ENCODE measurements around the gene ZDHHC14. TPM values are rescaled to one million over a fixed set of nuclear protein-coding genes. Genes with fewer than 3 reads are reported as not detected.

The ZDHHC14 gene
- total and polyA plus RNA-seq, 2 of the 8 experiments (the other 6 are each of a cell fraction or from before 2014, with no cell fraction given) = 2.9 to 5.3 TPM

GRCh38 chr6:157562997-157563396, 182.0 kb downstream of the ZDHHC14 start:
- Histone ChIP-seq H3K4ac (replicated peaks; ENCODE audit: insufficient read length, low read depth, low read length) (no peak overlapping the region), H3K79me2 (ENCODE audit: control insufficient read depth in 1 of 2, insufficient read depth in 2 of 2, low read length in 2 of 2) (no peaks in the 10 kb centered on the region), H3K9me3 (ENCODE audit: insufficient read depth in 2 of 2, low read depth in 1 of 2, low read length in 1 of 2) (no peaks in the 10 kb centered on the region), H4K5ac (ENCODE audit: insufficient read length, low read depth, low read length) (no peak overlapping the region), H3K4me3 (ENCODE audit: extremely low read depth in 1 of 4, insufficient read depth in 2 of 4, low read depth in 3 of 4, low read length in 4 of 4) (no peak overlapping the region), H4K20me1 (replicated peaks in 1 of 2; ENCODE audit: control insufficient read depth in 1 of 2, insufficient read depth in 2 of 2, low read length in 2 of 2) (no peaks in the 10 kb centered on the region), H3K56ac (replicated peaks; ENCODE audit: insufficient read length, low read depth, low read length) (no peak overlapping the region), H4K8ac (ENCODE audit: extremely low read depth, insufficient read depth, low read length) (no peak overlapping the region; the same call in 1 of the 2 replicates), H2AK5ac (ENCODE audit: low read depth, low read length) (no peak overlapping the region), H3K27me3 (replicated peaks in 1 of 4; ENCODE audit: control insufficient read depth in 3 of 4, extremely low read depth in 1 of 4, insufficient read depth in 3 of 4, low read length in 3 of 4) (no peaks in the 10 kb centered on the region), H3K79me1 (ENCODE audit: low read depth, low read length) (no peaks in the 10 kb centered on the region), H3K27ac (ENCODE audit: low read depth, low read length) (no peak overlapping the region), H2BK20ac (ENCODE audit: low read length) (peak overlapping the region; percentile 32; the same call in 1 of the 2 replicates), H3K9ac (replicated peaks in 1 of 4; ENCODE audit: extremely low read depth in 1 of 4, low read depth in 3 of 4, low read length in 3 of 4) (no peak overlapping the region), H2BK120ac (replicated peaks; ENCODE audit: low read depth, low read length) (no peak overlapping the region), H4K91ac (replicated peaks; ENCODE audit: insufficient read length, low read length) (peak overlapping the region; percentile 23), H2BK5ac (ENCODE audit: low read depth, low read length) (no peak overlapping the region), H2BK15ac (ENCODE audit: low read length) (no peak overlapping the region), H3K18ac (ENCODE audit: extremely low read depth, low read length) (no peak overlapping the region), H3K23ac (ENCODE audit: insufficient read length) (no peak overlapping the region), H3K4me1 (replicated peaks in 1 of 4; ENCODE audit: control insufficient read depth in 3 of 4, insufficient read depth in 4 of 4, low read length in 3 of 4) (no peaks in the 10 kb centered on the region), H2AFZ (ENCODE audit: low read length) (no peak overlapping the region), H3K14ac (ENCODE audit: insufficient read length) (no peak overlapping the region), H3K23me2 (ENCODE audit: low read depth, low read length) (no peaks in the 10 kb centered on the region), H2BK12ac (ENCODE audit: low read depth, low read length) (peak overlapping the region; percentile 71; the same call in 1 of the 2 replicates), H3K36me3 (ENCODE audit: control insufficient read depth in 2 of 4, insufficient read depth in 4 of 4, low read length in 3 of 4) (no peaks in the 10 kb centered on the region), H3K4me2 (ENCODE audit: insufficient read depth in 1 of 2, low read depth in 2 of 2, low read length in 2 of 2) (no peak overlapping the region)
- no peak for FAIRE-seq
- DNase-seq (ENCODE audit: low read depth in 1 of 2, low spot score in 2 of 2) = peak in 1 of 2 experiments; percentile 35
- CTCF ChIA-PET (ENCODE audit: partially characterized antibody) = interaction anchor here (1.3 to 2.3 kb wide), 3 partner anchors 30 to 223 kb away, joined by 3 to 4 read pairs (median 4); no protein-coding TSS in a partner anchor
- 87% methylated on average over 8 of the region's 11 CpGs; no CpG with 5 or more reads in 1 of the 2 experiments for WGBS, 2 experiments (ENCODE audit: extremely low coverage in 1 of 2, insufficient coverage in 1 of 2, insufficient read length in 1 of 2, insufficient replicate concordance in 2 of 2, low coverage in 1 of 2, low lambda C conversion rate in 2 of 2, missing lambda C conversion rate in 1 of 2)
- POLR2A ChIA-PET (ENCODE audit: partially characterized antibody) = no interaction called here
- TF ChIP-seq SAP30 (IDR thresholded peaks at IDR 0.05; ENCODE audit: insufficient read depth, insufficient replicate concordance, low read length) (no peak), CEBPB (IDR thresholded peaks at IDR 0.05; ENCODE audit: low read depth, low read length) (no peak), JUN (IDR thresholded peaks at IDR 0.05; ENCODE audit: low read depth, low read length) (no peak), TCF12 (IDR thresholded peaks at IDR 0.05; ENCODE audit: low read depth, low read length) (no peak), BCL11A (IDR thresholded peaks at IDR 0.05; ENCODE audit: low read depth in 2 of 2, low read length in 2 of 2) (no peak), CBX5 (IDR thresholded peaks at IDR 0.05; ENCODE audit: low read depth, low read length) (no peak)
- TF ChIP-seq, protein P1, sequence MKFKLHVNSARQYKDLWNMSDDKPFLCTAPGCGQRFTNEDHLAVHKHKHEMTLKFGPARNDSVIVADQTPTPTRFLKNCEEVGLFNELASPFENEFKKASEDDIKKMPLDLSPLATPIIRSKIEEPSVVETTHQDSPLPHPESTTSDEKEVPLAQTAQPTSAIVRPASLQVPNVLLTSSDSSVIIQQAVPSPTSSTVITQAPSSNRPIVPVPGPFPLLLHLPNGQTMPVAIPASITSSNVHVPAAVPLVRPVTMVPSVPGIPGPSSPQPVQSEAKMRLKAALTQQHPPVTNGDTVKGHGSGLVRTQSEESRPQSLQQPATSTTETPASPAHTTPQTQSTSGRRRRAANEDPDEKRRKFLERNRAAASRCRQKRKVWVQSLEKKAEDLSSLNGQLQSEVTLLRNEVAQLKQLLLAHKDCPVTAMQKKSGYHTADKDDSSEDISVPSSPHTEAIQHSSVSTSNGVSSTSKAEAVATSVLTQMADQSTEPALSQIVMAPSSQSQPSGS (IDR thresholded peaks at IDR 0.05; ENCODE audit: low read length) = no peak
